GF-D8 (cell line): Measurements from ENCODE around the gene PET117.
"Not testable (repeated sequence)": the region's sequence is repeated elsewhere in the genome, so short reads cannot be mapped to it uniquely, and the experiment has no call there.

ENCODE experiments used
- DNase-seq: peaks from one replicate; lab custom pipeline; 2025; lab: John Stamatoyannopoulos, UW

PET117 gene

GRCh38 chr20:18164356-18164755 lies 26.7 kb downstream of the PET117 start:
- no peak for DNase-seq

- DNase-seq = no peak
These were observed 27.9 kb downstream of the PET117 start for GRCh38 chr20:18165553-18165952.

- no peak for DNase-seq
These were observed 28.7 kb downstream of the PET117 start for GRCh38 chr20:18166241-18166881.

- DNase-seq = no peak
These were observed 29.3 kb downstream of the PET117 start for GRCh38 chr20:18166950-18167349.

- DNase-seq = no peak
These were observed 34.7 kb downstream of the PET117 start for GRCh38 chr20:18172379-18172778.

- DNase-seq = no peak
These were observed 37.4 kb downstream of the PET117 start for GRCh38 chr20:18174906-18175683.

GRCh38 chr20:18176318-18176785 lies 38.7 kb downstream of the PET117 start:
- no peak for DNase-seq

GRCh38 chr20:18180366-18180765 lies 42.7 kb downstream of the PET117 start:
- not testable (repeated sequence) for DNase-seq

GRCh38 chr20:18180815-18181214 lies 43.2 kb downstream of the PET117 start:
- no peak for DNase-seq

GRCh38 chr20:18187020-18187419 lies 49.4 kb downstream of the PET117 start:
- no peak for DNase-seq

- no peak for DNase-seq
These were observed 50.8 kb downstream of the PET117 start for GRCh38 chr20:18188434-18188833.

GRCh38 chr20:18190338-18191233 lies 52.9 kb downstream of the PET117 start:
- DNase-seq = no peak

GRCh38 chr20:18191306-18191705 lies 53.6 kb downstream of the PET117 start:
- DNase-seq = no peak
